NB4 (cell line): ENCODE measurements around the gene CTBP2.

ENCODE experiments used
- CTCF ChIP-seq: IDR thresholded peaks from one replicate; pipeline ENCODE4 v1.5.1; 2012; ENCODE audit warnings: low read depth, low read length
- POLR2A ChIP-seq: IDR thresholded peaks from 2 replicates; pipeline ENCODE4 v1.6.1; 2011; ENCODE audit warnings: mild to moderate bottlenecking; ENCODE audit not compliant: insufficient read length; ENCODE audit errors: extremely low read depth
- TF ChIP-seq, protein P1 (sequence below): IDR thresholded peaks from 2 replicates; pipeline ENCODE4 v1.6.1; 2011; ENCODE audit warnings: low read depth, low read length

DNA sequence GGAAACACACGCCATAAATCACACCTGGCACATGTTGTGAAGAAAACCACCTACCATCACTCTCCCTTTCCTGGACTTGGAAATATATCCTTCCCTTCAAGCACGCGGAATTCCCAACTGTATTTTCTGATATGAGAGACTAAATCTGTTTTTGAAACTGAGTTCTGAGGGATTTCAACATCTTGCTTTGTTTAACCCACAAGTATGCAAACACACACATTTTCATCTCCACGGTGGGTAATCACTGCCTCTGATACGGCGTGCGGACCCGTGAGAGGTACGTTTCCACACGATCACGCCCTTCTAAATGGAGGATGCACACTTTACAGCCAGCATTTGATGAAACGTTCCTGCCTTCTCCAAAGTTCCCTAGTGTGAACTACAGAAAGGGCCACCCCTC lies 135.0 kb downstream of the CTBP2 start:
- TF ChIP-seq CTCF (no peak), POLR2A (no peak)
- TF ChIP-seq, protein P1, sequence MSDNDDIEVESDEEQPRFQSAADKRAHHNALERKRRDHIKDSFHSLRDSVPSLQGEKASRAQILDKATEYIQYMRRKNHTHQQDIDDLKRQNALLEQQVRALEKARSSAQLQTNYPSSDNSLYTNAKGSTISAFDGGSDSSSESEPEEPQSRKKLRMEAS, result no peak
